Body of pancreas (tissue), 4 donors: ENCODE results near the gene SEMA7A.

Experiments used
- POLR2A ChIP-seq, 3 donors: fragments of 450-650 bp; IDR thresholded peaks; one replicate each; pipeline ENCODE4 v1.6.1; 2016; ENCODE audit warnings: antibody characterized with exemption in 3 of 3, mild to moderate bottlenecking in 2 of 3
- TF ChIP-seq, protein P1 (sequence below), 7 experiments: fragments of 450-650 bp in 4 of 7; fragments of 200-600 bp in 3 of 7; sonication (generic) in 3 of 7; IDR thresholded peaks; one replicate each; pipeline ENCODE4 v1.5.1; 2016 to 2019; ENCODE audit warnings: antibody characterized with exemption in 7 of 7

GRCh38 chr15:74420193-74420905 is 13.4 kb downstream of the SEMA7A start:
- TF ChIP-seq, protein P1, sequence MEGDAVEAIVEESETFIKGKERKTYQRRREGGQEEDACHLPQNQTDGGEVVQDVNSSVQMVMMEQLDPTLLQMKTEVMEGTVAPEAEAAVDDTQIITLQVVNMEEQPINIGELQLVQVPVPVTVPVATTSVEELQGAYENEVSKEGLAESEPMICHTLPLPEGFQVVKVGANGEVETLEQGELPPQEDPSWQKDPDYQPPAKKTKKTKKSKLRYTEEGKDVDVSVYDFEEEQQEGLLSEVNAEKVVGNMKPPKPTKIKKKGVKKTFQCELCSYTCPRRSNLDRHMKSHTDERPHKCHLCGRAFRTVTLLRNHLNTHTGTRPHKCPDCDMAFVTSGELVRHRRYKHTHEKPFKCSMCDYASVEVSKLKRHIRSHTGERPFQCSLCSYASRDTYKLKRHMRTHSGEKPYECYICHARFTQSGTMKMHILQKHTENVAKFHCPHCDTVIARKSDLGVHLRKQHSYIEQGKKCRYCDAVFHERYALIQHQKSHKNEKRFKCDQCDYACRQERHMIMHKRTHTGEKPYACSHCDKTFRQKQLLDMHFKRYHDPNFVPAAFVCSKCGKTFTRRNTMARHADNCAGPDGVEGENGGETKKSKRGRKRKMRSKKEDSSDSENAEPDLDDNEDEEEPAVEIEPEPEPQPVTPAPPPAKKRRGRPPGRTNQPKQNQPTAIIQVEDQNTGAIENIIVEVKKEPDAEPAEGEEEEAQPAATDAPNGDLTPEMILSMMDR (IDR thresholded peaks at IDR 0.05) = no peak
- no peak for TF ChIP-seq POLR2A (IDR thresholded peaks at IDR 0.05)
